ENCODE data around the gene CETP.
"Not testable (repeated sequence)": the region's sequence is repeated elsewhere in the genome, so short reads cannot be mapped to it uniquely, and the experiment has no call there.

Gene CETP

GRCh38 chr16:56933828-56934598 lies 27.7 kb upstream of the CETP start:
- in situ Hi-C loops (cut with MboI; ENCODE audit: low sequenced_read_pairs), result no loop called here

DNA sequence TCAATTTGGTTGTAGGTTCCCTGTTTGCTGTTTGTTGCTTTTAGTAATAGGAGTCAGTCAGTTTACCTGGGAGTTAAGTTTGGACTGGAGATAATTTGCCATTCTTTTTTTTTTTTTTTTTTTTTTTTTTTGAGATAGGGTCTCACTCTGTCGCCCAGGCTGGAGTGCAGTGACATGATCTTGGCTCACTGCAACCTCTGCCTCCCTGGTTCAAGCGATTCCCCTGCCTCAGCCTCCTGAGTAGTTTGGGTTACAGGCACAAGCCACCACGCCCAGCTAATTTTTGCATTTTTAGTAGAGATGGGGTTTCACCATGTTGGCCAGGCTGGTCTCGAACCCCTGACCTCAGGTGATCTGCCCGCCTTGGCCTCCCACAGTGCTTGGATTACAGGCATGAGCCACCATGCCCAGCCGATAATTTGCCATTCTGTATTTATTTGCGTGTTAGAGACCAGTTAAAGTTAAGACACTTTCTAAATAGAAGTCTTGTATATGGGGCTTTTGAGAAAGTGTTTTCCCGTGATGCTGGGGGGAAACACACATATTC lies 27.1 kb upstream of the CETP start:
- in situ Hi-C loops (cut with MboI; ENCODE audit: low sequenced_read_pairs), result not testable (repeated sequence)

DNA sequence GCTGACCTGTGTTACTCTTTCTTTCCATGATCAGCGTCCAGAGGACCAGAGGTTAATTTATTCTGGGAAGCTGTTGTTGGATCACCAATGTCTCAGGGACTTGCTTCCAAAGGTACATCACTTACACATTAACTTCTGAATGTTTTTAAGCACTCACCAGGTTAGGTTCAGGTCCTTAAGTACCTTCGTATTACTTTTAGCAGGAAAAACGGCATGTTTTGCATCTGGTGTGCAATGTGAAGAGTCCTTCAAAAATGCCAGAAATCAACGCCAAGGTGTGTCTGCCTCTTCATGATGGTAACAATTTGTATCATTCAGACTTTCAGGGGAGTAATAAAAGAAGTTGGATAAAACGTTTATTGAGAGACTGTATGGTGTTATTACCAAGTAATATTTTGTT lies 26.5 kb upstream of the CETP start:
- in situ Hi-C loops (cut with MboI; ENCODE audit: low sequenced_read_pairs), result no loop called here

DNA sequence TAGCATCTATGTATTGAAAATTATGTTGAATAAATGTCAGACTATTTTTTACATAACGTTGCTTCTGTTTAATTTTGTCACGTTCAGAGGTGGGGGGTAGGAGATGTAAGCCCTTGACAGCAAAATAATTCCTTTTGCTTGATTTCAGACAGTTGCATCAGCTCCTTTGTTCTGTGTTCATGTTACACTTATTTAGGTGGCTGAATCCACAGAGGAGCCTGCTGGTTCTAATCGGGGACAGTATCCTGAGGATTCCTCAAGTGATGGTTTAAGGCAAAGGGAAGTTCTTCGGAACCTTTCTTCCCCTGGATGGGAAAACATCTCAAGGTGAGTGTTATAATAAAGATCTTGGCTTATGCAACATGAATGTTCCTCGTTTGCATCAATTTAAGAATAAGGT lies 25.3 kb upstream of the CETP start:
- in situ Hi-C loops (cut with MboI; ENCODE audit: low sequenced_read_pairs), result no loop called here

- in situ Hi-C loops (cut with MboI; ENCODE audit: low sequenced_read_pairs), result no loop called here
Measured at GRCh38 chr16:56936950-56937349, 24.8 kb upstream of the CETP start.

DNA sequence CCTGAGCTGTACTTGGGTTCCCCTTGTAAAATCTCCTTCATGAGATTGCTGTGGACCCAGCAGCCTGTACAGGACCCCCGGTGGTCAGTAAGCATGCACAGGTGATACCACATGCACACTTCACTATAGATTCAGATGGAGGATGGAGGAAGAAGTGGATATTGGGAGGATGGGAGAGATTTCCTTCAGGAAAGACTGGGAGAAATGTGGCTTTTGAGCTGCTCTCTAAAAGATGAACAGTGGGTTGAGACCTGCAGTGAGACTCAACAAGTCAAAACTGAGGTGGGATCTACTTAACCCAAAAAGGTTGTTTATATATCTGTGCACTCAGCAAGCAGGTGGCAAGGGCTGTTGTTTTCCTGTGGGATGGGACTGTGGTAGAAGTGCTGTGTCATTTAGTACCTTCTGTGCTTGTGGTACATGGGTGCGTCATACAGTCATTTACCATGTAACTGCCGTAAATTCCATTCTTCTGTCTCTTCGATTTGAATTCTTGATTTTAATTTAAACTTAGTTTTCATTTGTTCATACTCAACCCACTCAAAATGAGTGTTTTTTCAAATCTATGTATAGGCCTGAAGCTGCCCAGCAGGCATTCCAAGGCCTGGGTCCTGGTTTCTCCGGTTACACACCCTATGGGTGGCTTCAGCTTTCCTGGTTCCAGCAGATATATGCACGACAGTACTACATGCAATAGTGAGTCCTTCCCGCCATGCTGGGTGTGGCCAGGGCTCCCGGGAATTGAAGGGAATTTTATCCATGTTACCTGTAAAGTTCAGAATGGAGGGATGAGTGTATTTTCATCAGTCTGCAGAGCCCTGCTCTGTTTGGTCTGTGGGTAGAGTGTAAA lies 22.9 kb upstream of the CETP start:
- in situ Hi-C loops (cut with MboI; ENCODE audit: low sequenced_read_pairs), result no loop called here

DNA sequence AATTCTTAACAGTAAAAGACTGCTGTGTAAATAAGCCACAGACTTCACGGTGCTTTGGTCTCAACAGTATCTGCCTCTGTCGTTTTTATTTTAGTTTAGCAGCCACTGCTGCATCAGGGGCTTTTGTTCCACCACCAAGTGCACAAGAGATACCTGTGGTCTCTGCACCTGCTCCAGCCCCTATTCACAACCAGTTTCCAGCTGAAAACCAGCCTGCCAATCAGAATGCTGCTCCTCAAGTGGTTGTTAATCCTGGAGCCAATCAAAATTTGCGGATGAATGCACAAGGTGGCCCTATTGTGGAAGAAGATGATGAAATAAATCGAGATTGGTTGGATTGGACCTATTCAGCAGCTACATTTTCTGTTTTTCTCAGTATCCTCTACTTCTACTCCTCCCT lies 21.9 kb upstream of the CETP start:
- in situ Hi-C loops (cut with MboI; ENCODE audit: low sequenced_read_pairs), result no loop called here

DNA sequence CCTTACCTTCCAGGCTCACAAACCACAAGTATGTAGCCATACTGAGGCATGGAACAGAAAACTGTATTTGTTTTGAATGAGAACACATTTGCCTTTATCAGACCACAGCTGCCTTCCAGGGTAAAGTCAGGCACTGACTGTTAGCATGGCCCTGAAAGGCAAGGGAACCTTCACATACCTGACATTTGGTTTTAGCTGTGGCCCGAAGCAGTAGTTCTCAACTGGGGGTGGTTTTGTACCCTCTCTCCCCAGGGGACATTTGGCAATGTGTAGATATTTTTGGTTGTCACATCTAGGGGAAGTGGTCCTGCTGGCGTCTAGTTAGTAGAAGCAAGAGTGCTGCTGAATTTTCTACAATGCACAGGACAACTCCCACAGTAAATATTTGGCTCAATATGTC lies 20.7 kb upstream of the CETP start:
- in situ Hi-C loops (cut with MboI; ENCODE audit: low sequenced_read_pairs), result no loop called here

DNA sequence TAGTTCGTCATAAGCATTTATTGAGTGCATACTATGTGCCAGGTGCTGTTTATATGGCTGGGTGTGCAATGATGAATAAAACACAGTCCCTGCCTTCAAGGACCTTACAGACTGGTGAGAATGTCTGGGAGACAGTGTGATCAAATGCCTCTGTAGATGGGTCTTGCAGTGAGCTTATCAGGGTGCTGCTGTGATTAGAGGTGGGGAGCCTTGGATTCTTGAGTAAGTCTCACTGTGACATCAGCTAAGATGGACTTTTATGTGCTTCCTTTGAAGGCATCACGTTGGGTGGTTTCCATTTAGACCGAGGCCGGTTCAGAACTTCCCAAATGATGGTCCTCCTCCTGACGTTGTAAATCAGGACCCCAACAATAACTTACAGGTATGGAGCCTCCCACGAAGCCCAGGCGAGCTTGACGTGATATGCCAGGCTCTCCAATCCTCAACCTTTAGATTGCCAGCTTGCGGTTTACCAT lies 19.9 kb upstream of the CETP start:
- in situ Hi-C loops (cut with MboI; ENCODE audit: low sequenced_read_pairs), result no loop called here

DNA sequence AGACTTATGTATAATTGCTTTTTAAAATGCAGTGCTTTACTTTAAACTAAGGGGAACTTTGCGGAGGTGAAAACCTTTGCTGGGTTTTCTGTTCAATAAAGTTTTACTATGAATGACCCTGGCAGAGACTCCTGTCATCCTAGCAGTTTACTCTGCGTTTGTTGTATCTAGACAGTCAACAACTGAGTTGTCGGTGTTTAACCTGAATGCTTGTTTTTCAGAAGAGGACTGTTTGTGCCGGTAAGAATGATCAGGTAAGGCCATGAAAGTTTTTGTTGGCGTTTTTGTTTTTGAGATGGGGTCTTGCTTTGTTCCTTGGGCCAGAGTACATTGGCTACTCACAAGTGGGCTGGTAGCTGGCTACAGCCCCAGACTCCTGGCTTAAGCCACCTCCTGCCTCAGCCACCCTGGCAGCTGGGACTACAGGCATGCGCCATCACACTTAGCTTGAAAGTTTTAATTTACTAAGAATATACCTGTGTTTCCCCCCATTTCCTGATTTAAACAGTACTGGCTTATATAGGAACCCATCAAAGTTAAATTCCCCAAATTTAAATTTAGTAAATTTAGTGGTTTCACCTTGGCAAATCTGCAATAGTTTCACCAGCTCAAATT lies 17.9 kb upstream of the CETP start:
- in situ Hi-C loops (cut with MboI; ENCODE audit: low sequenced_read_pairs), result no loop called here

GRCh38 chr16:56944954-56945839 lies 16.6 kb upstream of the CETP start:
- in situ Hi-C loops (cut with MboI; ENCODE audit: low sequenced_read_pairs), result no loop called here

DNA sequence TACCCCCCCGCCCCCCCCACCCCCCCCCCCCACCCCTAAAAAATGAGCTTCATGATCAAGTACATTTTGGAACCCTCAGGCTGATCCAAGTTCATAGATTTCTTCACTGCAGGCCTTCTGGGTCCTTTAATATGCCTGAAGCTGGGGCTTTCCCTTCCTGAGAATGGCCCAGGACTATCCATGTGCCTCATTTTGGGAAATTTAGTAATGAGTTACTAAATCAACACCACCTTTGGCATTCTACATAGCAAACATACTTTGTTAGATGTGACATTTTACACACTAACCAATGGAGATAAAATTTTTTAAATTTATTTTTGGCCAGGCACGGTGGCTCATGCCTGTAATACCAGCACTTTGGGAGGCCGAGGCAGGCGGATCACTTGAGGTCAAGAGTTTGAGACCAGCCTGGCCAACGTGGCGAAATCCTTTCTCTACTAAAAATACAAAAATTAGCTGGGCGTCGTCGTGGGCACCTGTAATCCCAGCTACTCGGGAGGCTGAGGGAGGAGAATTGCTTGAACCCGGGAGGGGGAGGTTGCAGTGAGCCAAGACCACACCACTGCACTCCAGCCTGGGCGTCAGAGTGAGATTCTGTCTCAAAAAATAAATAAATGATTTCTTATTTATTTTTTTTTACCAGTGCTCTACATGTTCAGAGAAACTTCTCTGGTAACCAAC lies 15.8 kb upstream of the CETP start:
- in situ Hi-C loops (cut with MboI; ENCODE audit: low sequenced_read_pairs), result no loop called here

GRCh38 chr16:56946767-56947603 lies 14.8 kb upstream of the CETP start:
- in situ Hi-C loops (cut with MboI; ENCODE audit: low sequenced_read_pairs), result no loop called here

DNA sequence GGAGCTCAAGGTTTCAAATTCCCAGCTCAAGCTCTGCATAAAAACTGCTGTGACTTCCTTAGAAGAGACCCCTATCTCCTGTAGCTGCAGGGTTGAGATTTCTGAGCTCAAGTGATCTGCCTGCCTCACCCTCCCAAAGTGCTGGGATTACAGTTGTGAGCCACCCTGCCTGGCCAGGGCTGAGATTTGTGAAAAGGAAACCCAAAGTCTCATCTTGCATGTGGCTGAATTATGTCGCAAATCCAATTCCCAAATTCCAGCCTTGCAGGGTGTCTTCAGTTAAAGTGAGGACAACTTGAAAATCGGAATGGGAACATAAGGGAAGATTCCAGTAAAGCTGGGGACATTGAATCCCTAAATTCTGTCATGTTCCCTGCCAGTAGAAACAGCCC lies 14.2 kb upstream of the CETP start:
- in situ Hi-C loops (cut with MboI; ENCODE audit: low sequenced_read_pairs), result no loop called here

DNA sequence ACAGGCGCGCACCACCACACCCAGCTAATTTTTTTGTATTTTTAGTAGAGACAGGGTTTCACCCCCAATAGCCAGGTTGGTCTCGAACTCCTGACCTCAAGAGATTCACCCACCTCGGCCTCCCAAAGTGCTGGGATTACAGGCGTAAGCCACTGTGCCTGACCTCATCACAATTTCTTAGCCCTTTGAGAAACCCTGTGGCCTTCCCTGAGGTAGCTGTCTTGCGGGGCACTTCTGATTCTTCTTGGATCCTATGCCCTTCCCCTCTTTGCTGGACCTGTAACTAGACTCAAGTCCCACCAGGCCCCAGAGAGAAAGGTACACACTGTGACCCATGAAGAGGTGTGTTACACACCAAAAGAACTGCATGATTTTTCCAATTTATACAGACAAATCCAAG lies 13.5 kb upstream of the CETP start:
- in situ Hi-C loops (cut with MboI; ENCODE audit: low sequenced_read_pairs), result no loop called here

DNA sequence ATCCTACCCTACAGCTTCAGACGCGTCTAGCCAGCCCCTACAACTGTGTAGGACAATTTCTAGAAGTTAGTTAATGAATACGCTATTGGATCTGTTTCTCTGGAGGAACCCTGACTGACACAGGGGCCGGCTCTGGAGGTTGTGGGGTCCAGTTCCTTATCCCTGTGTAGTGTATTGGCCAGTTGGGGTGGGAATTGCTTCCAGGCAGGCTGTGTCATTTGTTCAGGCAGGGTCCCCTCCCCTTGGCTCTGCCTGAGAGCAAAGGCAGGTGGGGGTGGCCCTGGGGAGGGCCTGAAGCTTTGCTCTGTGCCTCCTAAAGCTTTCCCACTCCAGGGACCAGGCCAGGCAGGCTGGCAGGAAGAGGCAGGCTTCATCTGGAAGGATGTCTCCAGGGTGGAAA lies 11.7 kb upstream of the CETP start:
- in situ Hi-C loops (cut with MboI; ENCODE audit: low sequenced_read_pairs), result loop anchor here (5.0 kb wide), 1 partner anchor 83 kb away; the partner anchor contains the start of gene SLC12A3

GRCh38 chr16:56950455-56950854 lies 11.3 kb upstream of the CETP start:
- in situ Hi-C loops (cut with MboI; ENCODE audit: low sequenced_read_pairs), result loop anchor here (5.0 kb wide), 1 partner anchor 83 kb away; the partner anchor contains the start of gene SLC12A3

- in situ Hi-C loops (cut with MboI; ENCODE audit: low sequenced_read_pairs), result loop anchor here (5.0 kb wide), 1 partner anchor 84 kb away; the partner anchor contains the start of gene SLC12A3
Measured at GRCh38 chr16:56950881-56951771, 10.6 kb upstream of the CETP start.

Data from HL-60/S4 (cell line).